ENCODE data around the gene ZFAND2A. TPM values are rescaled to one million over a fixed set of nuclear protein-coding genes. Genes with fewer than 3 reads are reported as not detected.

The ZFAND2A gene
- total and polyA plus RNA-seq, 5 donors: 8.9 to 19.0 (median 12.6) TPM

GRCh38 chr7:1193593-1194424, 33.8 kb upstream of the ZFAND2A start:
- ATAC-seq: peak; percentile 83 to 91
- DNase-seq: peak in 2 of 3 donors; percentile 75 to 80
- Histone ChIP-seq H3K4me1 (ENCODE audit: control insufficient read depth, insufficient read depth, low read length) (no peaks in the 10 kb centered on the region), H3K4me3 (ENCODE audit: low read length) (no peak overlapping the region), H3K9me3 (ENCODE audit: control insufficient read depth, low read length) (no peaks in the 10 kb centered on the region), H3K27ac (ENCODE audit: low read length) (no peak overlapping the region), H3K27me3 (ENCODE audit: control insufficient read depth, insufficient read depth) (no peaks in the 10 kb centered on the region)
- WGBS: 34% methylated on average over 36 of the region's 36 CpGs
- intact Hi-C loops (cut with DNase I): loop anchor here in 3 of 4 donors (5.0 to 10.0 kb wide), 3 partner anchors 218 to 241 kb away; no protein-coding TSS in a partner anchor

- 32% methylated on average over 15 of the region's 15 CpGs for WGBS
- Histone ChIP-seq H3K4me1 (ENCODE audit: control insufficient read depth, insufficient read depth, low read length) (no peaks in the 10 kb centered on the region), H3K4me3 (ENCODE audit: low read length) (no peak overlapping the region), H3K27me3 (ENCODE audit: control insufficient read depth, insufficient read depth) (no peaks in the 10 kb centered on the region), H3K9me3 (ENCODE audit: control insufficient read depth, low read length) (no peaks in the 10 kb centered on the region), H3K27ac (ENCODE audit: low read length) (no peak overlapping the region)
- DNase-seq: no peak
- ATAC-seq: peak in 1 of 2 donors; percentile 31
- intact Hi-C loops (cut with DNase I): loop anchor here in 3 of 4 donors (5.0 to 10.0 kb wide), 3 partner anchors 220 to 243 kb away; no protein-coding TSS in a partner anchor
Observed at GRCh38 chr7:1192171-1192676, 32.2 kb upstream of the ZFAND2A start.

GRCh38 chr7:1189986-1190772, 30.2 kb upstream of the ZFAND2A start:
- 96% methylated on average over 10 of the region's 10 CpGs for WGBS
- no peaks in the 10 kb centered on the region for H3K4me1 ChIP-seq (ENCODE audit: control insufficient read depth, insufficient read depth, low read length)
- ATAC-seq (no peak), DNase-seq (no peak)
- H3K4me3 ChIP-seq (ENCODE audit: low read length): no peak overlapping the region
- no peaks in the 10 kb centered on the region for H3K9me3 ChIP-seq (ENCODE audit: control insufficient read depth, low read length)
- H3K27ac ChIP-seq (ENCODE audit: low read length): no peak overlapping the region
- intact Hi-C loops (cut with DNase I): loop anchor here in 3 of 4 donors (5.0 to 10.0 kb wide), 3 partner anchors 222 to 245 kb away; no protein-coding TSS in a partner anchor
- H3K27me3 ChIP-seq (ENCODE audit: control insufficient read depth, insufficient read depth): no peaks in the 10 kb centered on the region

- no peak overlapping the region for H3K27ac ChIP-seq (ENCODE audit: low read length)
- intact Hi-C loops (cut with DNase I): no loop called here
- ATAC-seq (no peak), DNase-seq (no peak)
- 87% methylated on average over 6 of the region's 6 CpGs for WGBS
- H3K4me3 ChIP-seq (ENCODE audit: low read length): no peak overlapping the region
- H3K4me1 ChIP-seq (ENCODE audit: control insufficient read depth, insufficient read depth, low read length): no peaks in the 10 kb centered on the region
- H3K27me3 ChIP-seq (ENCODE audit: control insufficient read depth, insufficient read depth): no peaks in the 10 kb centered on the region
- H3K9me3 ChIP-seq (ENCODE audit: control insufficient read depth, low read length): no peaks in the 10 kb centered on the region
Observed at GRCh38 chr7:1188720-1189294, 28.8 kb upstream of the ZFAND2A start.

- 81% methylated on average over 11 of the region's 11 CpGs for WGBS
- no peaks in the 10 kb centered on the region for H3K4me1 ChIP-seq (ENCODE audit: control insufficient read depth, insufficient read depth, low read length)
- H3K27me3 ChIP-seq (ENCODE audit: control insufficient read depth, insufficient read depth): no peaks in the 10 kb centered on the region
Observed at GRCh38 chr7:1187127-1187526, 27.1 kb upstream of the ZFAND2A start.

GRCh38 chr7:1181640-1182039, 21.6 kb upstream of the ZFAND2A start:
- 52% methylated on average over 12 of the region's 12 CpGs for WGBS
- Histone ChIP-seq H3K4me1 (ENCODE audit: control insufficient read depth, insufficient read depth, low read length) (no peaks in the 10 kb centered on the region), H3K27me3 (ENCODE audit: control insufficient read depth, insufficient read depth) (no peaks in the 10 kb centered on the region), H3K9me3 (ENCODE audit: control insufficient read depth, low read length) (no peaks in the 10 kb centered on the region), H3K27ac (ENCODE audit: low read length) (no peak overlapping the region), H3K4me3 (ENCODE audit: low read length) (no peak overlapping the region)
- DNase-seq (no peak), ATAC-seq (no peak)
- intact Hi-C loops (cut with DNase I): no loop called here

More at GRCh38 chr7:1187127-1187526, 27.1 kb upstream of the ZFAND2A start:
- intact Hi-C loops (cut with DNase I): no loop called here
- H3K9me3 ChIP-seq (ENCODE audit: control insufficient read depth, low read length): no peaks in the 10 kb centered on the region
- H3K27ac ChIP-seq (ENCODE audit: low read length): no peak overlapping the region
- ATAC-seq (no peak), DNase-seq (no peak)
- H3K4me3 ChIP-seq (ENCODE audit: low read length): no peak overlapping the region

- no peak overlapping the region for H3K4me3 ChIP-seq (ENCODE audit: low read length)
- intact Hi-C loops (cut with DNase I): no loop called here
- DNase-seq (no peak), ATAC-seq (no peak)
- H3K27me3 ChIP-seq (ENCODE audit: control insufficient read depth, insufficient read depth): no peaks in the 10 kb centered on the region
- H3K27ac ChIP-seq (ENCODE audit: low read length): no peak overlapping the region
- no peaks in the 10 kb centered on the region for H3K9me3 ChIP-seq (ENCODE audit: control insufficient read depth, low read length)
- H3K4me1 ChIP-seq (ENCODE audit: control insufficient read depth, insufficient read depth, low read length): no peaks in the 10 kb centered on the region
- WGBS: 84% methylated on average over 19 of the region's 19 CpGs
Observed at GRCh38 chr7:1181031-1181430, 21.0 kb upstream of the ZFAND2A start.

DNA sequence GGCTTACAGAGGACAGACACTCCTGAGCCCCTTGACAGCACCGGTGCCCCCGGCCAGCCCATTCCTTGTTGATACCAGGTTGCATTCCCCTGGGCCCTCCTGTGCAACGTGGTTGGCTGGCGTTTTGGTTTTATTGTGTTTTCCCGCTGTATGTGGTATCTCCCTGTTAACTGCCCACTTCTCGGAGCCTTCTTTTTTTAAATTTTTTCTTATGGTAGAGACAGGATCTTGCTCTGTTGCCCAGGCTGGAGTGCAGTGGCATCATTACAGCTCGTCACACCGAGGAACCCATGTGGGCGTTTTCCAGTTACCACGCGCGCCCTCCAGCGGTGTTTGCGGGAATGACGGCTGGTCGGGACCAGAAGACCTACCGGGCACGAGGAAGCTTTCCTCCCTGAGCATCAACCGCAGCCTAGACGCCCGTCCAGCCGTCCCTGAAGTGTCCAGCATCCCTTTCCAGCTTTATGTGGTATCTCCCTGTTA, 16.9 kb upstream of the ZFAND2A start:
- Histone ChIP-seq H3K9me3 (ENCODE audit: control insufficient read depth, low read length) (no peaks in the 10 kb centered on the region), H3K27ac (ENCODE audit: low read length) (no peak overlapping the region), H3K4me3 (ENCODE audit: low read length) (no peak overlapping the region), H3K4me1 (ENCODE audit: control insufficient read depth, insufficient read depth, low read length) (no peaks in the 10 kb centered on the region), H3K27me3 (ENCODE audit: control insufficient read depth, insufficient read depth) (no peaks in the 10 kb centered on the region)
- intact Hi-C loops (cut with DNase I): no loop called here
- peak; percentile 53 to 83 (median 79) for DNase-seq
- ATAC-seq: peak; percentile 14 to 30
- 43% methylated on average over 22 of the region's 22 CpGs for WGBS

- peak; percentile 76 to 82 for ATAC-seq
- DNase-seq: peak; percentile 81 to 94 (median 92)
- Histone ChIP-seq H3K4me1 (ENCODE audit: control insufficient read depth, insufficient read depth, low read length) (no peaks in the 10 kb centered on the region), H3K4me3 (ENCODE audit: low read length) (no peak overlapping the region), H3K27ac (ENCODE audit: low read length) (no peak overlapping the region), H3K27me3 (ENCODE audit: control insufficient read depth, insufficient read depth) (no peaks in the 10 kb centered on the region), H3K9me3 (ENCODE audit: control insufficient read depth, low read length) (no peaks in the 10 kb centered on the region)
- WGBS: 23% methylated on average over 44 of the region's 44 CpGs
- intact Hi-C loops (cut with DNase I): no loop called here
Observed at GRCh38 chr7:1175967-1176851, 16.2 kb upstream of the ZFAND2A start.

DNA sequence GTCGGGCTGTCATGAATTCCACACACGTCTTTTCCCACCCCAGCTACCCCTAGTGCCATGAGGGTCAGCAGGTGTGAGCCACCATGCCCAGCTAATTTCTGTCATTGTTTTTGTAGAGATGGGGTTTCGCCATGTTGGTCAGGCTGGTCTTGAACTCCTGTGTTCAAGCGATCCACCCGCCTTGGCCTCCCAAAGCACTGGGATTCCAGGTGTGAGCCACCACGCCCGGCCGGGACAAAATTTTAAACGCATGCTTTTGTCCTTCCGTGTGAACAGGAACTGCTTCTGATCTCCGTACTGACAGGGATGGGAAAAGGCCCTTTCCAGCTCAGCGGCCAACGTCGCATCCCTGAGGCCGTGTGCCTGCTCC, 15.6 kb upstream of the ZFAND2A start:
- H3K27ac ChIP-seq (ENCODE audit: low read length): no peak overlapping the region
- 91% methylated on average over 15 of the region's 15 CpGs for WGBS
- intact Hi-C loops (cut with DNase I): no loop called here

More for the DNA sequence above, 15.6 kb upstream of the ZFAND2A start:
- ATAC-seq (no peak), DNase-seq (peak in 1 of 3 donors; percentile 46)
- no peak overlapping the region for H3K4me3 ChIP-seq (ENCODE audit: low read length)
- H3K4me1 ChIP-seq (ENCODE audit: control insufficient read depth, insufficient read depth, low read length): no peaks in the 10 kb centered on the region
- no peaks in the 10 kb centered on the region for H3K9me3 ChIP-seq (ENCODE audit: control insufficient read depth, low read length)
- no peaks in the 10 kb centered on the region for H3K27me3 ChIP-seq (ENCODE audit: control insufficient read depth, insufficient read depth)

Measured in right cardiac atrium (tissue), 5 donors.